GM12878 (cell line): ENCODE results near the gene SSTR4. TPM values are rescaled to one million over a fixed set of nuclear protein-coding genes. Genes with fewer than 3 reads are reported as not detected.

Source experiments
- ATAC-seq: fragments of 200-7000 bp; cut with Tn5 transposase; 3 replicates; pipeline ENCODE4 v1.9.1; 2020; ENCODE audit warnings: mild to moderate bottlenecking, moderate library complexity
- BruUV-seq: library from RNA; stranded (reverse); fragments of 400-500 nt; replicated peaks from 2 replicates; lab custom pipeline; 2021; lab: Mats Ljungman, UMichigan
- CTCF ChIA-PET: fragments of 300-600 bp; sonication (Branson Sonifier 250); formaldehyde crosslinking; extraction: SDS; loops from one replicate; lab custom pipeline; 2021; ENCODE audit warnings: inconsistent platforms; lab: Yijun Ruan, JAX
- POLR2A ChIA-PET: fragments of 350-600 bp; formaldehyde crosslinking; extraction: SDS; loops from one replicate; lab custom pipeline; 2021; ENCODE audit warnings: inconsistent platforms; lab: Charles Lee
- RAD21 ChIA-PET: fragments of 300-600 bp; sonication (Branson Sonifier 250); formaldehyde crosslinking; loops from one replicate; lab custom pipeline; 2023; ENCODE audit warnings: antibody characterized with exemption; ENCODE audit not compliant: unreplicated experiment; lab: Charles Lee
- SMC1A ChIA-PET: fragments of 300-600 bp; sonication (Branson Sonifier 250); formaldehyde crosslinking; loops from one replicate; lab custom pipeline; 2023; ENCODE audit not compliant: unreplicated experiment, uncharacterized antibody; lab: Charles Lee
- DNase-seq: peaks from one replicate; pipeline ENCODE4 v3.0.0-alpha.2; 2011; ENCODE audit warnings: low read depth, low spot score
- FAIRE-seq: peaks from 3 replicates; lab custom pipeline; 2011; peaks lifted over from hg19 to GRCh38; lab: Jason Lieb, UNC
- H2AFZ ChIP-seq: 2 replicates; pipeline ENCODE4 v1.6.0; 2011; ENCODE audit warnings: low read depth, low read length, control low read depth; ENCODE audit not compliant: control insufficient read depth
- H3K27ac ChIP-seq: 2 replicates; pipeline ENCODE4 v1.5.1; 2011; ENCODE audit warnings: control low read depth; ENCODE audit not compliant: control insufficient read depth, insufficient read depth
- H3K27me3 ChIP-seq, 2 experiments: replicated peaks in 1 of 2; 2 replicates each; pipeline versions ENCODE4 v1.6.0 to v1.6.1; 2011; ENCODE audit warnings: low read length in 1 of 2; ENCODE audit not compliant: control insufficient read depth in 2 of 2, insufficient read depth in 2 of 2
- H3K36me3 ChIP-seq, 2 experiments: 2 replicates each; pipeline ENCODE4 v1.5.1; 2011; ENCODE audit warnings: low read length in 1 of 2; ENCODE audit not compliant: control insufficient read depth in 2 of 2, insufficient read depth in 2 of 2
- H3K4me1 ChIP-seq: 2 replicates; pipeline ENCODE4 v1.6.1; 2011; ENCODE audit warnings: mild to moderate bottlenecking, low read length, moderate library complexity, mixed read lengths; ENCODE audit not compliant: control insufficient read depth, insufficient read depth
- H3K4me2 ChIP-seq: 2 replicates; pipeline ENCODE4 v1.6.0; 2011; ENCODE audit warnings: control low read depth; ENCODE audit not compliant: control insufficient read depth, insufficient read depth
- H3K4me3 ChIP-seq: fragments of 200-600 bp; sonication (generic); 2 replicates; pipeline ENCODE4 v1.5.1; 2016
- H3K79me2 ChIP-seq: 2 replicates; pipeline ENCODE4 v1.6.0; 2011; ENCODE audit warnings: low read length; ENCODE audit not compliant: control insufficient read depth, insufficient read depth
- H3K9ac ChIP-seq: 2 replicates; pipeline ENCODE4 v1.8.0; 2011; ENCODE audit warnings: low read length, control low read depth, mixed read lengths; ENCODE audit not compliant: control insufficient read depth, insufficient read depth
- H3K9me3 ChIP-seq: replicated peaks from 3 replicates; pipeline ENCODE4 v1.5.1; 2011; ENCODE audit warnings: mild to moderate bottlenecking, low read length; ENCODE audit not compliant: control insufficient read depth, insufficient read depth
- H4K20me1 ChIP-seq: 2 replicates; pipeline ENCODE4 v1.6.0; 2011; ENCODE audit not compliant: control insufficient read depth, insufficient read depth
- EED ChIP-seq: sonication (generic); IDR thresholded peaks from 2 replicates; pipeline ENCODE4 v1.6.1; 2016; ENCODE audit warnings: antibody characterized with exemption, low read depth
- KAT2A ChIP-seq: conservative IDR thresholded peaks from 2 replicates; pipeline ENCODE4 v1.6.1; 2011; ENCODE audit warnings: low read depth, low read length; ENCODE audit not compliant: control insufficient read depth
- MTA3 ChIP-seq: IDR thresholded peaks from 2 replicates; pipeline ENCODE4 v1.6.1; 2012; ENCODE audit warnings: low read length, inconsistent platforms, borderline replicate concordance
- RB1 ChIP-seq: fragments of 450-650 bp; formaldehyde crosslinking; IDR thresholded peaks from 2 replicates; pipeline ENCODE4 v1.6.1; 2017; ENCODE audit warnings: mild to moderate bottlenecking, borderline replicate concordance
- RBBP5 ChIP-seq: fragments of 200-600 bp; sonication (generic); conservative IDR thresholded peaks from 2 replicates; pipeline ENCODE4 v1.6.1; 2016
- STAT1 ChIP-seq: fragments of 450-650 bp; conservative IDR thresholded peaks from 2 replicates; pipeline ENCODE4 v1.6.1; 2014; ENCODE audit warnings: antibody characterized with exemption, mild to moderate bottlenecking
- TAF1 ChIP-seq: IDR thresholded peaks from 2 replicates; pipeline ENCODE4 v1.6.1; 2011; ENCODE audit warnings: mild to moderate bottlenecking, low read depth, low read length, borderline replicate concordance
- ZBED1 ChIP-seq: IDR thresholded peaks from 2 replicates; pipeline ENCODE4 v1.6.1; 2016; ENCODE audit warnings: borderline replicate concordance
- ZNF217 ChIP-seq: fragments of 450-650 bp; IDR thresholded peaks from 2 replicates; pipeline ENCODE4 v1.6.1; 2017; ENCODE audit warnings: antibody characterized with exemption, mild to moderate bottlenecking
- WGBS: methylation state at CpG from one replicate; pipeline ENCODE4 v1.1.6; 2016; ENCODE audit warnings: low lambda C conversion rate; ENCODE audit not compliant: insufficient replicate concordance, insufficient coverage; ENCODE audit errors: missing lambda C conversion rate; 5-methylcytosine and 5-hydroxymethylcytosine counted together
- in situ Hi-C: fragments of 300-500 bp; cut with MboI; formaldehyde crosslinking; loops from 9 replicates; pipeline ENCODE4 v1.14.3; 2018; ENCODE audit warnings: mixed read lengths
- intact Hi-C: fragments of 100-400 bp; cut with micrococcal nuclease; formaldehyde crosslinking; loops from one replicate; pipeline ENCODE4 v1.14.2; 2022; ENCODE audit not compliant: unreplicated experiment
- polyA plus RNA-seq, 11 experiments: library from polyadenylated mRNA; depleted of rRNA in 4 of 11; unstranded in 6 of 11; stranded (reverse) in 5 of 11; fragments of >200 nt; fragmentation: Nextera tagmentation in 4 of 11; fragmentation: Illumina TruSeq in 1 of 11; extraction: Ambion mirVana in 4 of 11; extraction: Trizol in 1 of 11; gene quantifications; 1 replicate in 1 of 11; 2 replicates in 10 of 11; pipeline versions ENCODE4 v1.2.1 to v1.2.3, GENCODE V29; 2011 to 2016; ENCODE audit warnings: inconsistent platforms in 2 of 11, missing spikeins in 2 of 11, low read depth in 1 of 11
- total RNA-seq, 4 experiments: library from RNA; depleted of rRNA in 3 of 4; stranded (reverse); fragments of >200 nt in 3 of 4; fragmentation: Illumina TruSeq in 1 of 4; extraction: Trizol in 1 of 4; gene quantifications; 2 replicates each; pipeline versions ENCODE4 v1.2.1 to v1.2.3, GENCODE V29; 2013 to 2021
- TF ChIP-seq, protein P1 (sequence below): IDR thresholded peaks from 2 replicates; pipeline ENCODE4 v1.6.1; 2012; ENCODE audit warnings: improper control_type of control experiment, low read depth, low read length; ENCODE audit not compliant: insufficient replicate concordance

The SSTR4 gene
- total and polyA plus RNA-seq, 10 of the 15 experiments (the other 5 are each of a cell fraction or from before 2014, with no cell fraction given) = not detected

- TF ChIP-seq, protein P1, sequence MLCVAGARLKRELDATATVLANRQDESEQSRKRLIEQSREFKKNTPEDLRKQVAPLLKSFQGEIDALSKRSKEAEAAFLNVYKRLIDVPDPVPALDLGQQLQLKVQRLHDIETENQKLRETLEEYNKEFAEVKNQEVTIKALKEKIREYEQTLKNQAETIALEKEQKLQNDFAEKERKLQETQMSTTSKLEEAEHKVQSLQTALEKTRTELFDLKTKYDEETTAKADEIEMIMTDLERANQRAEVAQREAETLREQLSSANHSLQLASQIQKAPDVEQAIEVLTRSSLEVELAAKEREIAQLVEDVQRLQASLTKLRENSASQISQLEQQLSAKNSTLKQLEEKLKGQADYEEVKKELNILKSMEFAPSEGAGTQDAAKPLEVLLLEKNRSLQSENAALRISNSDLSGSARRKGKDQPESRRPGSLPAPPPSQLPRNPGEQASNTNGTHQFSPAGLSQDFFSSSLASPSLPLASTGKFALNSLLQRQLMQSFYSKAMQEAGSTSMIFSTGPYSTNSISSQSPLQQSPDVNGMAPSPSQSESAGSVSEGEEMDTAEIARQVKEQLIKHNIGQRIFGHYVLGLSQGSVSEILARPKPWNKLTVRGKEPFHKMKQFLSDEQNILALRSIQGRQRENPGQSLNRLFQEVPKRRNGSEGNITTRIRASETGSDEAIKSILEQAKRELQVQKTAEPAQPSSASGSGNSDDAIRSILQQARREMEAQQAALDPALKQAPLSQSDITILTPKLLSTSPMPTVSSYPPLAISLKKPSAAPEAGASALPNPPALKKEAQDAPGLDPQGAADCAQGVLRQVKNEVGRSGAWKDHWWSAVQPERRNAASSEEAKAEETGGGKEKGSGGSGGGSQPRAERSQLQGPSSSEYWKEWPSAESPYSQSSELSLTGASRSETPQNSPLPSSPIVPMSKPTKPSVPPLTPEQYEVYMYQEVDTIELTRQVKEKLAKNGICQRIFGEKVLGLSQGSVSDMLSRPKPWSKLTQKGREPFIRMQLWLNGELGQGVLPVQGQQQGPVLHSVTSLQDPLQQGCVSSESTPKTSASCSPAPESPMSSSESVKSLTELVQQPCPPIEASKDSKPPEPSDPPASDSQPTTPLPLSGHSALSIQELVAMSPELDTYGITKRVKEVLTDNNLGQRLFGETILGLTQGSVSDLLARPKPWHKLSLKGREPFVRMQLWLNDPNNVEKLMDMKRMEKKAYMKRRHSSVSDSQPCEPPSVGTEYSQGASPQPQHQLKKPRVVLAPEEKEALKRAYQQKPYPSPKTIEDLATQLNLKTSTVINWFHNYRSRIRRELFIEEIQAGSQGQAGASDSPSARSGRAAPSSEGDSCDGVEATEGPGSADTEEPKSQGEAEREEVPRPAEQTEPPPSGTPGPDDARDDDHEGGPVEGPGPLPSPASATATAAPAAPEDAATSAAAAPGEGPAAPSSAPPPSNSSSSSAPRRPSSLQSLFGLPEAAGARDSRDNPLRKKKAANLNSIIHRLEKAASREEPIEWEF = no peak
- TF ChIP-seq RB1 = no peak
- TF ChIP-seq MTA3 = no peak
- TF ChIP-seq EED = no peak
- no peak for TF ChIP-seq ZBED1
- no peak for TF ChIP-seq RBBP5
These were observed 33.2 kb downstream of the SSTR4 start (continued) for GRCh38 chr20:23068283-23068682.

DNA sequence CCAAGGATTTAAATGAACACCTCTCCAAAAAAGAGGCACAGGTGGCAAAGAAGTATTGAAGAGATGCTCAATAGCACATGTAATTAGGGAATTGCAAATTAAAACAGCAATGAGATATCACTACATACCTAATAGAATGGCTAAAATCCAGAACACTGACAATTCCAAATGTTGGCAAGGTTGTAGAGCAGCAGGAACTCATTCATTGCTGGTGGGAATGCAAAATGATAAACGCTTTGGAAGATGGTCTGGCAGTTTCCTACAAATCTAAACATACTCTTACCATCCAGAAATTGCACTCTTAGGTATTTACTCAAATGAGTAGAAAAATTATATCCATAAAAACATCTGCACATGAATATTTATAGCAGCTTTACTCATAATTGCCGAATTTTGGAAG is 34.0 kb downstream of the SSTR4 start:
- Histone ChIP-seq H4K20me1 (no peaks in the 10 kb centered on the region), H3K79me2 (no peaks in the 10 kb centered on the region), H3K4me3 (no peak overlapping the region), H3K27ac (no peak overlapping the region), H3K36me3 (no peaks in the 10 kb centered on the region), H3K9ac (no peak overlapping the region), H3K4me1 (no peaks in the 10 kb centered on the region), H3K27me3 (no peaks in the 10 kb centered on the region), H3K9me3 (no peaks in the 10 kb centered on the region), H3K4me2 (no peak overlapping the region), H2AFZ (no peak overlapping the region)
- ChIA-PET CTCF (interaction anchor here (1.1 to 3.8 kb wide), 2 partner anchors 10 to 18 kb away, joined by 6 to 15 read pairs; no protein-coding TSS in a partner anchor), RAD21 (no interaction called here), SMC1A (interaction anchor here (0.9 to 1.5 kb wide), 2 partner anchors 11 to 18 kb away, joined by 3 to 4 read pairs; no protein-coding TSS in a partner anchor), POLR2A (no interaction called here)
- WGBS = 9% methylated on average over 2 of the region's 2 CpGs
- DNase-seq (no peak), ATAC-seq (no peak), FAIRE-seq (no peak)
- in situ Hi-C loops (no loop called here), intact Hi-C loops (no loop called here)
- no TSS peak for BruUV-seq
- TF ChIP-seq TAF1 (no peak), ZNF217 (no peak), STAT1 (no peak), KAT2A (no peak)
